ENCODE results near the gene PSMB2.
"Not testable (repeated sequence)": the region's sequence is repeated elsewhere in the genome, so short reads cannot be mapped to it uniquely, and the experiment has no call there.

PSMB2 gene

DNA sequence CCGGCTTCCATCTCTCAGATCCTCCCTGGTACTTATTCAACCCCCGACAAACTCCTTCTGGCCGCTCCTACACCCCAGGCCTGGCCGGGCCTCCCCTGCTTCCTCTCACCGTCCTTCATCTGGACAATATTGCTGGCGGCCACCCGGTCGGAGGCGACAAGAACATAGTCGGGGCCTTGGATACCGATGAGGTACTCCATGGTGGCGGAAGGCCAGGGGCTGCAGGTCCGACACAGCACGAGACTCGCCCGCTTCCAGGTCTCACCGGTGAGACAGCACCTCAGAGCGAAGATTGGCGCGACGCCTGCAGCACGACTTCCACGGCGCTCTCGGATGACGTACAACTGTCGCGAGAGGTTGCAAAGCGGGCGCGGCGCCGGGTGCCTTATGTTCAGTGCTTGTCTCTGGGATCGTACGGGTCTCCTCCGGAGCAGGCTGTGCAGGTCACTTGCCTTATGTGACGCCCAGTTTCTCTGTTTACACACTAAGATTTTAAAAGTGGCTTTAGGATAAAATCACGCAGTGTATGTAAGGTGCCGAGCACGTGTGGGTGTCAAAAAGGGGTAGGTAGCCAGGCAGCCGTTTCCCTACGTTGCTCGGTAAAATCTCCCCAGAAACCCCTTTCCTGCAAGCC lies at the start of gene PSMB2:
TSS of gene PSMB2 (minus strand) at position 294 of the 634 bp plus-strand sequence. CDS start at position 200, 94 bp downstream.
- peak; percentile 97 for DNase-seq

DNA sequence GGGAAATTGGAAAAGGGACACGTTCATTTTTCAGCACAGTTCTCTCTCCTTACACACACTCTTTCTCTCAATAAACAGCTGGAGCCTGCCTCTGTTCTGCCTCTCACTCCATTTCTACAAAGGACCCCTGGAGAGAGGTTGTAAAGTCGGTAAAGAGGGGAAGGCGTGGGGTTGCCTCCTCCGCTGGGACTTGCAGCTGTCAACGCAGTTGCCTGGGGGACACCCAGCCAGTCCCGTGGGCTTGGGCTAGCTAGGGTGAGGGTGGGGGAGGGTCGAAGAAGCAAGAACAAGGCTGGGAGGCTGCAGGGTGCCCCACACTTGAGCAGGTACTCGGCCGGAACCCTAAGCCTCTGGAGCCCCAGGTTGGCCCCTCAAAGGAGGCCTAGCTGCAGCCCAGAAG lies 49.8 kb upstream of the PSMB2 start:
- no peak for DNase-seq

DNA sequence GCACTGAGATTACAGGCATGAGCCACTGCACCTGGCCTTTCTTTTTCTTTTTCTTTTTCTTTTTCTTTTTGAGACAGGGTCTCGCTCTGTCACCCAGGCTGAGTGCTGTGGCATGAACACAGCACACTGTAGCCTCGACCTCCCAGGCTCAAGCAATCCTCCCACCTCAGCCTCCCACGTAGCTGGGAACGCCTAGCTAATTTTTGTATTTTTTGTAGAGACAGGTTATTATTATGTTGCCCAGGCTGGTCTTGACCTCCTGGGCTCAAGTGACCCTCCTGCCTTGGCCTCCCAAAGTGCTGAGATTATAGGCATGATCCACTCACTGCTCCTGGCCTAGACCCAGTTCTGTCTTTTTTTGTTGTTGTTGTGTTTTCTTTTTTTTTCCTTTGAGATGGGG lies 48.8 kb upstream of the PSMB2 start:
- DNase-seq, result not testable (repeated sequence)

DNA sequence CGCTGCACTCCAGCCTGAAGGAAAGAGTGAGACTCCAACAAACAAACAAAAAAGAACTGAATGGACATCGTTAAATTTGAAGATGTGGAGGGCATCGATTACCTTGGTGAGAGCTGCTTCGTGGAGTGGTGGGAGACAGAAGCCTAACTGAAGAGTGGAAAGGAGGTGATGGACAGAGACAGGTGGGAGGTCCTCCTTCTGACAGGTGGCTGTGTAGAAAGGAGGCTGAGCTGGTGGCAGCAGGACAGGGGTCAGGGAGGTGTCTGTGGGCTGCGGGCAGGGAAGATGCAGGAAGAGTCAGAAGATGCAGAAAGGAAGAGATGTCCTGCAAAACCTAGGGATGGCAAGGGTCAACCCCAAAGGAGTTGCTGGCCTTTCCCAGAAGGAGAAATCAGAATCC lies 46.8 kb upstream of the PSMB2 start:
- DNase-seq, result no peak

DNA sequence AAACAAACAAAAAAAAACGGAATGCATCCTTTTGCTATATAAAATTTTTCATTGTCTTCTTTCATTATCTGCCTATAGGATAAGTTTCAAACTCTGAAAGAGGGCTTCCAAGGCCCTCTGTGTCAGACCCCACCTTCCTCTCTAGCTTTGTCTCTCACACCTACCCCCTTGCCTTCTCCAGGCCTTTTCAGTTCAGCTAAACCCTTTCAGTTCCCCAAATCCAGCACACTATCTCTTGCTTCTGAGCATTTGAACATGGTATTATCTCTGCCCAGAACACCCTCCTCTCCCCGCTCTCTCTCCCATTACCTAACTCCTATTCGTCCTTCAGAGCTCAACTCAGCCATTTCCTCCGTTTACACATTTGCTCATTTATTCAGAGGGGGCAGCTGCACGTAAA lies 41.7 kb upstream of the PSMB2 start:
- DNase-seq, result no peak

DNA sequence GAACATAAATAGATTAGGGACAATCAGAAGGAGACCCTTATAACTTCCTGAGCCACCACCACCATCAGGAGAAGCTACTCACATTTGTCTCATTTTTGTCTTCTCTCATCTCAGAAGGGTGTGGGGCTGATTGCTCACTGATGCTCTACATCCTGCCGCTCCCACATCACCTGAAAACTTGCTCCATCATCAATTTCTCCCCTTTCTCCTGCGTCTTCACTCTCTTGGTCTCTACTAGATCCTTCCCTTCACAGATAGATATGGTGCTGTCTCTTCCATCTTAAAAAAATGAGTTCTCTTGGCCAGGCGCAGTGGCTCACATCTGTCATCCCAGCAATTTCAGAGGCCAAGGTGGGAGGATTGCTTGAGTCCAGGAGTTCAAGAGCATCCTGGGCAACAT lies 38.9 kb upstream of the PSMB2 start:
- no peak for DNase-seq

DNA sequence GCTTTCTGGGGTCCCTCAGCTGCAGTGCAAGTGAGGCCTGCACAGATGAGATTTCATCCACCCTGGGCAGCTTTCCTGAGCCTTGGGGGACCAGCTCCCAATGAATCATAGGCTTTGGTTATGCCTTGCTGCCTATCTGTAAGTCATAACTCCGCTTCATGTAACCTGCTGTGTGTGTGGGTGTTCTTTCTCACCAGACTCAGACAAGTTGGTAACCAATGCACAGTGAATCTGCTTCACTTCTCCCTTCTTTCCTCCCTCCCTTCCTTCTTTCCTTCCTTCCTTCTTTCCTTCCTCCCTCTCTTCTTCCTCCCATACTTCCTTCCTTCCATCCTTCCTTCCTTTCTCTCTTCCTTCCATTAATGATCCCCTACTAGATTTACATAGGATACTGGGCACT lies 34.4 kb upstream of the PSMB2 start:
- DNase-seq, result no peak

DNA sequence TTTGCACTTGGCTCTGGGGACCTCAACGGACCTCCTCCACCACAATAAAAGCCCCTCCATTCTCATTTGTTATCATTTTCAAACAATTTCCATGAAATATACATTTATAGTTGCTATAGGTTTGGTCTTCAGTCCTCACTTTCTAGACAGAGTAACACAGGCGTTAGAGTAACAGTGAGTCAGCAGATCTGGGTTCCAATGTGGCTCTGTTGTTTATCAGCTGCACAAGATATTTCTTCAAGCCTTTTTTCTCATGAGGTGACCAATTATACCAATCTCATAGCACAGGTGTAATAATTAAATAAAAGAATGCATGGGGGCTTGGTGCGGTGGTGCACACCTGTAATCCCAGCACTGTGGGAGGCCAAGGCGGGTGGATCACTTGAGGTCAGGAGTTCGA lies 32.8 kb upstream of the PSMB2 start:
- DNase-seq, result no peak

DNA sequence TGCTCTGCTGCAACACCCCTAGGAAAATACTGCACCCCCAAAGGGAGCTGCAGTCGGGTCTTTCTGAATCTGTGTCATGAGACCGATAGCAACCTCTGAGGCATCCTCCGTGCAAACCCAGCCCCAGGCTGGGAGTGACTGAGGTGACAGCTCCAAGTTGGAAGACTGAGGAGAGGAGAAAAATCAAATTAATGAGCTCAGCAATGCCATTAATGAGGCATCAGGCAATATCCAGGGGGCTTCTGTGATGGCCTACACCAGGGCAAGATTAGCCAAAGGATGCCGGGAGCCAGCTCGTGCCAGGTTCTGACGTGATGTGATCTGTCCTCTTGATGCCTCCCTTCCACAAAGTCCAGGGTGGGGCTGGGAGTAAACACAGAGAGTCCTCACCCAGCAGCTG lies 30.8 kb upstream of the PSMB2 start:
- DNase-seq, result no peak

DNA sequence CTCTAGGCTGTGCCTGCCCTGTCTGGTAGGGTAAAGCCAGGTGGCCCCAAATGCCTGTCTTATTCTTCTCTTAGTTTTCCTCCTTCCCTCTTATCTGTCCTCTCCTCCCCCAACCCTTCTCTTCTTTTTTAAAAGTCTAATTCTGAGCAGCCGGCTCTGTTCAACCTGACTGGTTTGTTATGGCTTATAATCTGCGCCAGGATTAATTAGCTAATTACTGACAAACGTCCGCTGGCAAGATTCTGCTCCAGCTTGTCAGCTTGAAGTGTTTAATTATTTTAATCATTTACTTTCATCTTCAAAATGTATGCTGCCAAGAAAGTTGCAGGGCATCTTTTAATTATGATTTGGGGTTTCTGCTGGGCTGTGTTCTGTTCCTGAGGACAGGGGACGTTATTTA lies 27.2 kb upstream of the PSMB2 start:
- DNase-seq, result no peak

DNA sequence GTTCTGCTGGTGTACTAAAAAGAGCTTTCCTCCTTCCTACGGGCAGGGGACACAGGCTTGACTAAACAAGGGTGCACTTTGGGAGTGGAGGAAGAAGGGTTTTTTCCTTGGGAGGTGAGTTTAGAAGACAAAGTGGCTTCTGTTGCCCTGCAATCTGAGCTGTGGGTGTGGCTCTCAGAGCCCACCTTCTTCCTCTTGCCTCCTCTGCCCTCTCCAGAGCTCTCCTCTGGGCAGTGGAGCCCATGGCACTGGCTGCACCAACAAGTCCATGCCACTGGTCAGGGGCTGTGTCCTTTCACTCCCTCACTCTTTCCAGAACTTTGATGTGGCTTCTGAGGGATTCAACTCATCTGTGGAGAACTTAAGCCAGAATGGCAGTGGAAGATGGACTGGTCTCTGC lies 25.6 kb upstream of the PSMB2 start:
- no peak for DNase-seq

DNA sequence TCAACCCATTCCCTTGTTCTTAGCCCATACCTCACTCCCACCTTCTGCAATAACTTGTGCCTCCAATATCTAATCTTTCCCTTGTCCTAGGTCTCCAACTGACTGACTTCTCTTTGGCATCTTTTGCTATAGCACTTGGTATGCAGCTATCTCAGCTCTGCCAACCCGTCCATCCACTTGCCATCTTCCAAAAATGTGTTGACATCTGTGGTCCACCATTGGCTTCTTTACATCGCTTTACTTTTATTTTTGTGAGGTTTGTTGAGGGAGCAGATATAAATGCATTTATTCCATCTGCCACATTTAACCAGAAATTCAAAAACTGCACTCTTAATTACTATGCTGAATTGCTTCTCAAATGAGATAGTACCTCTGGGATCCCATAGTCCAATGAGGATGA lies 24.9 kb upstream of the PSMB2 start:
- no peak for DNase-seq

DNA sequence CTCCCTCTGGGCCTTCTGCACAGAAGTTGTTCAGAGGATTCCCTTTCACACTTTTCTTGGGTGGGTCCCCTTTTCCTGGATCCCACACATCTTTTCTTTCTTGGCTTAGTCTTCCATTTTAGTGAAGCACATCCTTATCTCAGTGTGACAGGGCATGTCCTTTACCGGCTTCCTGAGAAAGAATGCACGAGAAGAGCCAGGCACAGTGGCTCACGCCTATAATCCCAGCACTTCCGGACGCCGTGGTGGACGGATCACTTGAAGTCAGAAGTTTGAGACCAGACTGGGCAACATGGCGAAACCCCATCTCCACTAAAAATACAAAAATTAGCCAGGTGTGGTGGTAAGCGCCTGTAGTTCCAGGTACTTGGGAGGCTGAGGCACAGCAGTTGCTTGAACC lies 22.1 kb upstream of the PSMB2 start:
- DNase-seq, result no peak

DNA sequence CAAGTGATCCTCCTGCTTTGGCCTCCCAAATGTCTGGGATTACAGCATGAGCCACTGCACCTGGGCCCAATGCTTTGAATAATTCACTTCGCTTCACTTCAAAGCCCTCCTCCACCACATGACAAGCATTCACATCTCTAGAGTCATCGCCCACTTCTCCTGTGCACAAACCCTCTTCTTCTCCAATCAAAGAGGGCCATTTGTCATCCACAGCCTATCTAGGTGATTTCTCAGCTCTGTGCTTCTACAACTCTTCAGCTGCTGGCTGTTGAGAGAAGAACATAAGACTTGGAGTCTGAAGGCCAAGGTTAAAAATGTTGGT lies 20.1 kb upstream of the PSMB2 start:
- no peak for DNase-seq

DNA sequence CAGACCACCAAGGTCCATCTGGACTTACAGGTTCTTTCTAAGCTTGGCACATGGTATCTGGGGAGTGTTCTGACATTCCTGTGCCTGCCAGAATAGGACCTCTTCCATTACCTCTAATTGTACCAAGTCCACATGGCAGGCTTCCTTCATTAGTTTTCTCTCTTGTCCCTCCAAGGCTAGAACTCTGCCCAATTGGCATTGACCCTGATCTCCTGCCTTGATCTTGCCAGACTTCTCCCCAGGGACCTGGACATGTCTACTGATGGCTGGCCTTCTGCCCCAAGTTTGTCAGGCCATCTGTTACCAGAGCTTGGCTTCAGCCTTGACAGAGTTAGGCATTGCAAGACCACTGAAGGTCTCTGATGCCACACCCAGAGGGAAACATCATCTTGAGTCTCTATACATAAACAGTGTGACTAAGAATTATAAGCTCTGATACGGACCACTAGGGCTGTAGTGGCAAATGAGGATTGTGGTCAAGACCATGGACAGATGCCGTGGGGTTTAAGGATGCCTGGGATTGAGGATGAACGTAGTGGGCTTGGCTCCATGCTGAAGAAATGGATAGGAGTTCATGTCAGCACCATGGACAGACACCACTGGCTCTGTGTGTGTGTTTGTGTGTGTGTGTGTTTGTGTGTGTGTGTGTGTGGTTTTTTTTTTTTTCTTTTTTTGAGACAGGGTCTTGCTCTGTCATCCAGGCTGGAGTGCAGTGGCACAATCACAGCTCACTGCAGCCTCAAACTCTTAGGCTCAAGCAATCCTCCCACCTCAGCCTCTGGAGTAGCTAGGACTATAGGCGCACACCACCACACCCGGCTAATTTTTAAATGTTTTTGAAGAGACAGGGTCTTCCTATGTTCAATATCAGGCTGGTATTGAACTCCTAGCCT lies 19.5 kb upstream of the PSMB2 start:
- DNase-seq, result no peak

DNA sequence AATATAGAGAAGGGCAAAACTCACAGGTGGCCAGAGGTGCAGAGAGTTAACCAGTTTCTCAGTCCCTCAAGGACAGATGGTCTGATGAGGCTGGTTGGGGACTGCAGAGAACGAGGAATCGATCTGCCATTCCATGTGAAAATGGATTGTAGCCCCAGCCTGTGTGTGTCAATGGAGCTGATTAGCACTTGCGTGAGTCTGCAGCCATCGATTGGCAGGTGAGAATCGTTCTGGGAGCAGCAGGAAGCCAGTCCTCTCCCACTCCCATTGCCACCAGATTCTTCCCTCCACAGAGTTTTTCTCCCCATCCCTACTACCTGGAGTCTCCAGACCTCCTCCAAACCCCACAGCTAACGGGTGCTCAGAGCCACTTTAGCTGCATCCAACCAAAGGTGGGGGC lies 18.3 kb upstream of the PSMB2 start:
- no peak for DNase-seq

DNA sequence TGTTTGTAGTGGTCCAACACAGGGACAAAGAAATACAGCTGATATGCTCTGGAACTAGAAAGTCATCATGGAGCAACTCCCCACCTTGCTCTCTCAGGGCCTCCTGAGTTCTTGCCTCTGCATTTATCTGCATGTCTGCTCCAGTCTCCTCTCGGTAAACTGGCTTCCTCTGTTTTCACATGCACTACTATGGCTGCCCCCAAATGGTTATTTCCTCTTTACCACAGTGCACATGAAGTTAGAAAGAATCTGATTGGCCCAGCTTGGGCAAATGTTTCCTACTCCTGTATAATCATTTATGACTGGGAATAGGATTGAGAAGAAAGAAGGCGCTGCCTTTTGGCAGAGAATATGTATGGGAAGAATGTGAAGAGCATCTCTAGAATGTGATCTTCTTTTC lies 16.5 kb upstream of the PSMB2 start:
- no peak for DNase-seq

DNA sequence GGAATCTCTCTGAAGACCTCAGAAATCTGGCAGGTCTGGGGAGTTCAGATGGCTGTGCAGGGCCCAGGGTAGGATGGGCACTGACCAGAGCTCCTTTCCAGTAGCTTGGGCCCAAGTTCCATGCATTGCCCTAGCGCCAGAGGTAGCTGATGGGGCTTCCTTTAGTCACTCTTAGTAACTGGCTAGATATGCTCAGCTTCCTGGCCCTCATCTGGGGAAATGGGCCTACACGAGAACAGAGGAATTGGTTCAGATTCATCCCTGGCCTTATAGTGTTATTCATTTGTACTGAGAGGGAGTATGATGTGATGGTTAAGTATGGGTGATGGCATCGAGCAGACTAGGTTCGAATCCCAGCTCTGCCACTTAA lies 15.5 kb upstream of the PSMB2 start:
- DNase-seq, result no peak

DNA sequence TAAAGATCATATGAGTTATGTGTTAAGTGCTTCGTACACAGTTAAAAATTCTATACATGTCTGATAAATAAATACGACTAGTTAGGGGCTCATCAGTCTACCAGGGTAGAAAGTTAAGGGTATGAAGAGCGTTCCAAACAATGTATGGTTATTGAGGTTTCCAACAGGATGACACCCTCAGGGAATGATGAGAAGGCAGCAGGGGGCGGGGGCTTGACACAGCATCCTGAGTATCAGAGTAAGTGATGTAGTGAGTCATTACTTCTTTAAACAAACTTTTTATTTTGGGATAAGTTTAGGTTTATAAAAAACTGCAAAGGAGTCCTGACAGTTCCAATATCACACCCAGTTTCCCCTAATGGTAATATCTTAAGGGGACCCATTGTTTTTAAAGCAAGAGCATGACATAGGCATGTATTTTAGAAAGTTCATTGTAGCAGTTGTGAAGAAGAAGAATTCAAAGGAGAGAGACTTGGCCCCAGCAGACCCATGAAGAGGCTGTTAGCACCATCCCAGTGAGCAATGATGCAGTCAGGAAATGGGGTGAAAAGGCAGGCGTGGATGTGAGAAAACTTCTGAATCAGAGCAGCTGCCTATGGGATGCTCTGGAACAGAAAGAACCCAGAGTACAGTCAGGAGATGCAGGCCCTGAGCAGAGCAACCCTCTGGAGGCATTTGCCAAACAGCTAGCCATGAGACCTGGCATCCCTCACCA lies 15.0 kb upstream of the PSMB2 start:
- DNase-seq, result no peak

DNA sequence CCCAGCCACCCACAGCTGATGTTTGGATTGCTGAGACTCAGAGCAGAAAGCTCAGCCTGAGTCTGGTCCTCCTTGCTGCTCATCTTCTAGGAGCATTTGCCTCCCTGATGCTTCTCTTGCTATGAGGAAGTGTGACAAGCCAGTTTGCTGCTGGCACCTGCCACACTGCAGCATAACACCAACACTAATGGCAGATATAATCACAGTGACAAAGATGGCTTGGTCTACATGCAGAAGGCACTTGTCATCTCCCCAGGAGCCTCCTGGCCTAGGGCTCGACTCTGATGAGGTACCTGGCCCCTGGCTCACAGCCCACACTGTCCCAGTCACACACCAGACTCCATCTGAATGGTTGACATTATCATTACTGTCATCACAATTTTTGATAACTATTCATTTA lies 13.9 kb upstream of the PSMB2 start:
- DNase-seq, result no peak

DNA sequence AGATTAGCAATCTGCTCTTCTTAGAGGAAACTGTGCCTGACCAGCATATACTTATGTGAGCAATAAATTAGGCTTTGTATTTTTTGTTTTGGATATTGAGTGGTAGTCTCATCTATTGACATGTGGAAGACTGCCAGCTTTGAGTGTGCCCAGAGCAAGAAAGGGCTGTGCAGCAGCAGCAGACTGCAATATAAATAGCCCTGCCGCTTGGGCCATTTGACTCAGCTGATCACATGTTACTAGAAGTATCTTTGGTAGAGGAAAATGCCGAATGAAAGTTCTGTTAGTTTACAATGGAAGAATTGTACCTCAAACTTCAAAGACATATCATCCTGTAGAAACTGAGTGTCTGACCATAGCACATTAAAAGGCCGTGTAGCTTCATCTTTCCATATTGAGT lies 9.1 kb upstream of the PSMB2 start:
- no peak for DNase-seq

DNA sequence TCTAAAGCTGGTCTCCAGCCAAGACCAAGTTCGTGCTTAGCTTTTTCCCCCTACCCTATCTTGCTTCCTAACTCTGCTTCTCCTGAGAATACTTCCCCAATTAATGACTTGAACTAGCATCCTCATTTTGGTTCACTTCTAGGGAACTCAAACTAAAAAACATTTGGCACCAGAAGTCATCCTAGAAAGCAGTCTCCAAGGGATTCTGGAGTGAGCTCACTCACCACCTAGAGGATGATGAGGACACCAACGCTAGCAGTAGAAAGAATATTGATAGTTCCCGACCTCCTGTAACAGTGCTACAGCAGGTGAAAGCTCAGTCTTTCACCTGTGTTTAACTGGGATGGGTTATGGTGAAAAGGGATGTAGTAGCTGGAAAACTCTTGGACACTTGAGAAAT lies 4.7 kb upstream of the PSMB2 start:
- no peak for DNase-seq

DNA sequence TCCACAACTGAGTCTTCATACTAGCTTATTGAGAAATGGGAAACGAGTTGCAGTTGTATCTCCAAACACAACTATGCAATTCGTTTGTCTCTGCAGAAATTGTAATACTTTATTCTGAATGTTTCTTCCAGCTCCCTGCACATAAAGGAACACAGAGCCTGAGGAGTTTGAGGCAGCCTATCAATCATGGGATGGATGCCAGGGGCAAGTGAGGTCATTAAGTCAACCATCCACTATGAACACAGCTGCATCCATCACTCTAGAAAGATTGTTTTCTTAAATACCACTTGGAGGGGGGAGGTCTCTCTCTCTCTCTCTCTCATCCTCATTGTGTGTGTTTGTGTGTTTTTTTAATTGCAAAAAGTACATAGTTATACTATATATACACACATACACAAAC lies 2.9 kb upstream of the PSMB2 start:
- DNase-seq, result no peak

DNA sequence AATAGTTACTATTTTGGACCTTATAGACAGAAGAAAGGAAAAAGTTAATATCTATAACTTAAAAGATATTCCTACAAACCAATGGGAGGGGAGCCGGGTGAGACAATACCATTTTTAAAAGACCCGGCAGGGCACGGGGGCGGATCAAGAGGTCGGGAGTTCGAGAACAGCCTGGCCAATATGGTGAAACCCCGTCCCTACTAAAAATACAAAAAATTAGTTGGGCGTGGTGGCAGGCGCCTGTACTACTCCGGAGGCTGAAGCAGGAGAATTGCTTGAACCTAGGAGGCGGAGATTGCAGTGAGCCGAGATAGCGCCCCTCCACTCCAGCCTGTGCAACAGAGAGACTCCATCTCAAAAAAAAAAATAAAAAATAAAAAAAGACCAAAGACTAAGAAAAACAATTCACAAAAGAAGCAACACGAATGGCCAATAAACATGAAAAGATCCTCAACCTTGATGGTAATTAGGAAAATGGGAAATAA lies 1.2 kb upstream of the PSMB2 start:
- DNase-seq, result no peak
